RWPE1 (cell line): ENCODE results near the gene MYBL2.

Experiments
- CTCF ChIA-PET: fragments of 350-600 bp; sonication (Branson Sonifier 250); formaldehyde crosslinking; extraction: SDS; loops from one replicate; lab custom pipeline; 2021; lab: Yijun Ruan, JAX
- POLR2A ChIA-PET: fragments of 400-600 bp; formaldehyde crosslinking; extraction: SDS; loops from one replicate; lab custom pipeline; 2020; ENCODE audit warnings: antibody characterized with exemption; ENCODE audit not compliant: low non-redundant PET; lab: Yijun Ruan, JAX
- DNase-seq: peaks from one replicate; pipeline ENCODE4 v3.0.0; 2012; ENCODE audit warnings: low spot score
- H3K27ac ChIP-seq: fragments of 450-650 bp; 2 replicates; pipeline ENCODE4 v1.5.1; 2017
- TF ChIP-seq, protein P1 (sequence below): fragments of 450-650 bp; conservative IDR thresholded peaks from 2 replicates; pipeline ENCODE4 v1.5.1; 2017; ENCODE audit warnings: low read depth, mild to moderate bottlenecking

Gene MYBL2

DNA sequence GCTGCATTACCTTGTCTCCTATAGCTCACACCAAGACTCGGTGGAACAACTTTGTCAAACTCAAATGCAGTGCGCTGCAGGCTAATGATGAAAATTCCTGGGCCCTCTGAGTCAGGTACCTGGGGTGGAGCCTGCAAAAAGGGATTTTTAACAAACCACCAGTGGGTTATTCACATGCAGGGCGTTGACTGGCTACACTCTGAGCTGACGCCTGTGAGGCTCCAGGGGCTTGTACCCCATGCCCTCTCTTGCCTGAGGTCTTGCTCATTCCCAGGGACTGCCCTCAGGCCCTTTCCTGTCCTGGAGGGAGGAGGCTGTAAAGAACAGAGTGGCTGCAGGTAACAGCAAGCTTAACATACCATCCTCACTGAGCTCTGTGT lies 50.7 kb downstream of the MYBL2 start:
- H3K27ac ChIP-seq = no peak overlapping the region

DNA sequence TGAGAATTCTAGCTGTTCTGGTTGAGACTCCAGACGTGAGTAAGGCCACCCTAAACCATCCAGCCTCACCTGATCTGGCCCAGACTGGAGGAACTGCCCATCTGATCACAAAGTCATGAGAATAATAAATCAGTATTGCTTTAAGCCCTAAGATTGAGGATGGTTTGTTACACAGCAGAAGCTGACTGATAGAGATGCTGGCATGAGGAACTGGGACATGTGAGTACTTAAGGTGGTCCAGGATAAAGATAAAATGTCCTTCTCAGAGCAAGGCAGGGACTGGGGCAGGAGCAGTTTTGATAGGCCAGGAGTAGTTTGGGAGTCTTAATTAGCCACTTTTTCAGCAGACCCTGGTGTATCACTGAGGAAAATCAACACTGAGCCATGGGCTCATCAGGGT lies 53.1 kb downstream of the MYBL2 start:
- no peak overlapping the region for H3K27ac ChIP-seq
- TF ChIP-seq, protein P1, sequence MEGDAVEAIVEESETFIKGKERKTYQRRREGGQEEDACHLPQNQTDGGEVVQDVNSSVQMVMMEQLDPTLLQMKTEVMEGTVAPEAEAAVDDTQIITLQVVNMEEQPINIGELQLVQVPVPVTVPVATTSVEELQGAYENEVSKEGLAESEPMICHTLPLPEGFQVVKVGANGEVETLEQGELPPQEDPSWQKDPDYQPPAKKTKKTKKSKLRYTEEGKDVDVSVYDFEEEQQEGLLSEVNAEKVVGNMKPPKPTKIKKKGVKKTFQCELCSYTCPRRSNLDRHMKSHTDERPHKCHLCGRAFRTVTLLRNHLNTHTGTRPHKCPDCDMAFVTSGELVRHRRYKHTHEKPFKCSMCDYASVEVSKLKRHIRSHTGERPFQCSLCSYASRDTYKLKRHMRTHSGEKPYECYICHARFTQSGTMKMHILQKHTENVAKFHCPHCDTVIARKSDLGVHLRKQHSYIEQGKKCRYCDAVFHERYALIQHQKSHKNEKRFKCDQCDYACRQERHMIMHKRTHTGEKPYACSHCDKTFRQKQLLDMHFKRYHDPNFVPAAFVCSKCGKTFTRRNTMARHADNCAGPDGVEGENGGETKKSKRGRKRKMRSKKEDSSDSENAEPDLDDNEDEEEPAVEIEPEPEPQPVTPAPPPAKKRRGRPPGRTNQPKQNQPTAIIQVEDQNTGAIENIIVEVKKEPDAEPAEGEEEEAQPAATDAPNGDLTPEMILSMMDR = no peak
- POLR2A ChIA-PET = no interaction called here
- CTCF ChIA-PET = no interaction called here
- no peak for DNase-seq

More for the DNA sequence above, 50.7 kb downstream of the MYBL2 start:
- TF ChIP-seq, protein P1 = no peak
- POLR2A ChIA-PET = interaction anchor here (0.7 kb wide), 1 partner anchor 697 kb away, joined by 3 read pairs; no protein-coding TSS in a partner anchor
- CTCF ChIA-PET = interaction anchor here (0.6 to 1.5 kb wide), 4 partner anchors 39 to 321 kb away, joined by 3 to 6 read pairs (median 4); no protein-coding TSS in a partner anchor
- DNase-seq = peak; percentile 80

DNA sequence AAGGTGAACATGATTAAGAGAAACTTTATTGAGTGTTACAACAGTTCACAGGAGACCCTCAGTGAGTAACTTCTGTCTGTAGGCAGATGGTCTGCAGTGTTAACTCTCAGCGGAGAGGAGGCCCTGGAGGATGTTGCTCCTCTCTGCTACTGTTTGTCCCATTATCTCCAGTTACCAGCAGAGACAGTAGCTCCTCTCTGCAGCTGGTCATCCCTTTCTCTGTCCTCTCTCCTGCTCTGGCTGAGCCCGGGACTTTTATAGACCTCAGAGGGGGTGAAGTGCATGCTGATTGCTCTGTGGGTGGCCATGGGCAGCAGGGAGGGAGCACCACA lies 54.1 kb downstream of the MYBL2 start:
- H3K27ac ChIP-seq = no peak overlapping the region
- POLR2A ChIA-PET = no interaction called here
- no peak for DNase-seq
- CTCF ChIA-PET = interaction anchor here (0.6 to 1.1 kb wide), 3 partner anchors 27 to 359 kb away, joined by 3 read pairs; no protein-coding TSS in a partner anchor
- TF ChIP-seq, protein P1 = no peak

DNA sequence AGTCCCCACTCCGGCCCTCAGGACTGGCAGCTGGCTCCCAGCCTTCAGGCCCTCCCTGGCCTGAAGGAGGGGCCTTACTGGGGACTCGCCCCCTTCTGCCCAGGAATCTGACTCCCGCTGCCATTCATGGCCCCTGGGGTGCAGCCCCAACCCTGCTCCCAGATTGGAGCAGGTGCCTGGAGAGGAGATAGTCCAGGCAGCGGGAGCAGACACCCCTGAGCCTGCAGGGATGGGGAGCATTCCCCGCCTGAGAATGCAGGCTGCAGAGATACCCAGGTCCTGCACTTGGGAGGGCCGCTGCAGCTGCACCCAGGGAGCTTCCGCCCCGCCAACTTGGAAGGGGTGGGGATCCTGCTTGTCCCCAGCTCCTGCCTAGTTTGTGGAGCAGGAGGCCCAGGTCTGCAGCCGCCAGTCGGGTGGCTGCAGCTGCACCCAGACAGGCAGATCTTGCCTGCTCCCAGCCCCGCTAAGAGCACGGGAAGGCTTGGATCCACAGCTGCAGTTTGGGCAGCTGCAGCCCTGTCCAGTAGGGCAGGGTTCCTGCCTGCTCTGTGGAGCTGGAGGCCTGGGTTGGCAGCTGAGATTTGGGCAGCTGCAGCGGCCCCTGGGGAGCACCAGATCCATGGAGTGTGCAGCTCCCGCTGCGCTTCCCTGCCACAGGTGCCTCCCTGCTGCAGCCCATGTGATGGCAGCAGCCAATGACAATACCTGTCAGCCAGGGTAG lies 54.7 kb downstream of the MYBL2 start:
- ChIA-PET POLR2A (no interaction called here), CTCF (interaction anchor here (0.6 to 1.1 kb wide), 3 partner anchors 27 to 359 kb away, joined by 3 read pairs; no protein-coding TSS in a partner anchor)
- DNase-seq = no peak

DNA sequence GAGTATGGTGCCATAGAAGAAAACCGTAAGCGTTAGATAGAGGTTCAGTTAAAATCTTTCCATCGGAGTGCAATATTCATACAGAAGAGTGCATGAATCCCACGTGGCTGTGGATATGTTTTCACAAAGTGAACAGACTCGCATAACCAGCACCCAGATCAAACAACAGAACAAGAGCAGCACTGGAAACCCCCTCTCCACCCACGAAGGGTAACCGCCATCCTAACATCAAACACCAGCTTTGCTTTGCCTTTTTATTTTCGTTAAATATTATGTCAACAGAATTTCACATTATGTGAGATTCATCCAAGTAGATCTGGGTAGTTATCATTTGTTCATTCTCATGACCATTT lies 55.2 kb downstream of the MYBL2 start:
- TF ChIP-seq, protein P1 = no peak
- DNase-seq = no peak

More for the DNA sequence above, 54.7 kb downstream of the MYBL2 start:
- TF ChIP-seq, protein P1 = no peak
- no peak overlapping the region for H3K27ac ChIP-seq

DNA sequence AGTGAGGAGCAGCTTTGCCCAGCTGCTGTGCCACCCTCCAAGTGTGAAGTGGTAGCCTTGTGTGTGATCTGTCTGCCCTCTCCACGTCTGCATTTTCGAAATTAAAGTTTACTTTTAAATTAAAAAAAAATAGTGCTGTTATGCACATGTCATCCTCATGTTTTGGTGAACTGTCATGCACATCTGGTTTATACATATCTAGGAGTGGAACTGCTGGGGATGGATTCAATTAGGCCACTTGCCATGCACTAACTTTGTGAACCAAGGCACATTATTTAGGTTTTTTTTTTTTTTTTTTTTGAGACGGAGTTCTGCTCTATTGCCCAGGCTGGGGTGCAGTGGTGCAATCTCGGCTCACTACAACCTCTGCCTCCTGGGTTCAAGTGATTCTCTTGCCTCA lies 56.3 kb downstream of the MYBL2 start:
- no peak overlapping the region for H3K27ac ChIP-seq
- TF ChIP-seq, protein P1 = no peak
- no peak for DNase-seq
- POLR2A ChIA-PET = no interaction called here
- CTCF ChIA-PET = interaction anchor here (0.6 to 1.0 kb wide), 2 partner anchors 27 to 93 kb away, joined by 3 read pairs; no protein-coding TSS in a partner anchor

More for the DNA sequence above, 55.2 kb downstream of the MYBL2 start:
- ChIA-PET CTCF (no interaction called here), POLR2A (no interaction called here)
- H3K27ac ChIP-seq = no peak overlapping the region
